Fibroblast of skin of abdomen (primary cell): ENCODE results near the gene SLAMF1.
"Not testable (repeated sequence)": the region's sequence is repeated elsewhere in the genome, so short reads cannot be mapped to it uniquely, and the experiment has no call there.

Experiments used
- DNase-seq: peaks from one replicate; pipeline ENCODE4 v3.0.0-alpha.2; 2013

The SLAMF1 gene

DNA sequence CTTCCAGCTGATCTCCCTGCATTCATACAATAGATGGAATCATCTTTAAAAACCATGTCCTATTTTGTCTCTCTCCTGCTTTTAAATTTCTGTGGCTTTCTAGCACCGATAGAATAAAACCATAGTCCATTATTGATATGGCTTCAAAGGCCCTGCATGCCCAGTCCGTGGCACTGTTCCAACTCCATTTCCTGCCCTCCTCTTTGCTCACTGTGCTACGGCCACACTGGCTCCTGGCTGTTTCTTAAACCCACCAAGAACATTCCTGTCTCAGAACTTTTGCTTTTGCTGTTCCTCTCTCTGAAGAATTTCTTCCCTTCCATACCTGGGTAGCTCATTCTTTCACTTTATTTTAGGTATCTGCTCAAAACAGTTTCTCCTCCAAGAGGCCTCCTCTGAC, 7.2 kb downstream of the SLAMF1 start:
- no peak for DNase-seq

DNA sequence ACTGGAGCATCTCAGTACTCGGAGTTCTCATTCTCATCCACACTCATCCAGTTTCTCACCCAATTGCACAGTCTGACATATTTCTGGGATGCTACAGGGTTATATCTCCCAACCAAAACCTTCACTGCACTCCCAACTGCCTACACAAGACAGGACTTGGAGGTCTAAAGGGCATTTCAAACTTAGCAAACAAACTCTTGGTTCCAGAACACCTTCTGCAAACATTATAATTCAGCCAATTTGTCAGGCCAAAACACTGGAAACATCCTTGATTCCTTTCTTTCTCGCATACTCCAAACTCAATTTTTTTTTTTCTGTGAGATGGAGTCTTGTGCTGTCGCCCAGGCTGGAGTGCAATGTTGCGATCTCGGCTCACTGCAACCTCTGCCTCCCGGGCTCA, 7.9 kb downstream of the SLAMF1 start:
- no peak for DNase-seq

- DNase-seq: no peak
Measured at GRCh38 chr1:160638540-160638857, 8.3 kb downstream of the SLAMF1 start.

- DNase-seq: no peak
Measured at GRCh38 chr1:160637821-160638539, 8.9 kb downstream of the SLAMF1 start.

DNA sequence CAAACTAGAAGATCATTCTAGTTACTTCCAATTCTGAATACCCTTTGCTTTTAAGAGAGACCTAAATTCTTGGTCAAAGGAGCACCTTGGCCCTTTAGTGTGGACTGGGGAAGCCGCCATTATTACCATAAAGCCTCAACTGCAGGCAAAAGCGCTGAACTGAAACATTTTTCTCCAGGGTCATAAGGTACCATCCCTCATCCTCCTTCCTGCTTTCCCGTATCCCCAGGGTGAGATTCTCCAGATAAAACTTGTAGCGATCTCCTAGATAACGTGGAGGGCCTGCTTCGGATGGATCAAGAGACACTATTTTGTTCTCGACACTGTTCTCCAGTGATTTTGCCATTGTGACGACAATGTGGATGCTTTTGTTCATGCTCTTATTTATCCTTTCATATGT, 9.8 kb downstream of the SLAMF1 start:
- DNase-seq: no peak

DNA sequence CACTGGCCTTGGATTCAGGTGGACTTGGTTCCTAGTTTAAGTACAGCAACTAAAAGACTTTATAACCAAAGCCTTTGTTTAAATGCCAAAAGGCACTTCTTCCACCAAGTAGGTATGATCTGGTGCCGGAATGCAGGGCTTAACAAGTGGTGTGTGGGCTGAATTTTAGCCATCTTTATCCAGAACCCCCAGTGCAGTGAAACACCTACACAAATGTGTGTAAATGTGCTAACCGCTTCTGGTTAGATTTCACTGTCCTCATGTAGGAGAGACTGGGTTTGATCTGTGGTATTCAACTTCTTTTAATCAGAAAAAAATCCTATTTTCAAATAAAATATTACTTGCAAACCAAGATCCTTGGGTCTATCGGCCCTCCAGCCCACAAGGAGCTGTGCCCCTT, 10.3 kb downstream of the SLAMF1 start:
- DNase-seq: no peak

- DNase-seq: no peak
Measured at GRCh38 chr1:160636076-160636475, 10.8 kb downstream of the SLAMF1 start.

GRCh38 chr1:160634543-160635491, 12.0 kb downstream of the SLAMF1 start:
- DNase-seq: no peak

DNA sequence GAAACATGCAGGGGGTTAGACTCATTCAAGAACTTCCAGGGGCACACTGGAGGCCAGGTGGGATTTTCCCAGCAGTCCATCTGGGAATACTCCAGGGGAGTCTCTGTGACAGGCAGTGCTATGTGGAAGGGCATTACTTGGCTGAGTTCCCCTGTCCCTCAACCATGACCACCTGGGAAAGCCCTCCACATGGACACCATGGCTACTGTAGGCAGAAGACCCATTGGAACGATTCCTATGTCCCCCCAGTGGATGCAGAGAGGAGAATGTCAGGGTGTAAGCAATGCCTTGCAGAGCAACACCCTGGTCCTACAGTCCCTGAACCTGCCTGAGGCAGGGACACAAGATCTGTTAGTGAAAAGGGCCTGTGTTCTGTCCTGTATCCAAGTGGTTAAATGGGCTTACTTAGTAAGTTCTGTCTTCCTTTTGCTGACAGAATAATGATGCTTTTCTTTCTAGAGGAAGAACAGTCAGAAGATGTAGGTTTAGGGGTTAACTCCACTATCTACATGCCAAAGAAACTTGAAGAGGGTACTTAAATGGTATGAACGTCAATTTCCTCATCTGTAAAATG, 13.4 kb downstream of the SLAMF1 start:
- DNase-seq: no peak

GRCh38 chr1:160631983-160632625, 14.7 kb downstream of the SLAMF1 start:
- DNase-seq: no peak

- no peak for DNase-seq
Measured at GRCh38 chr1:160630523-160631451, 16.1 kb downstream of the SLAMF1 start.

GRCh38 chr1:160629286-160630210, 17.3 kb downstream of the SLAMF1 start:
- no peak for DNase-seq

DNA sequence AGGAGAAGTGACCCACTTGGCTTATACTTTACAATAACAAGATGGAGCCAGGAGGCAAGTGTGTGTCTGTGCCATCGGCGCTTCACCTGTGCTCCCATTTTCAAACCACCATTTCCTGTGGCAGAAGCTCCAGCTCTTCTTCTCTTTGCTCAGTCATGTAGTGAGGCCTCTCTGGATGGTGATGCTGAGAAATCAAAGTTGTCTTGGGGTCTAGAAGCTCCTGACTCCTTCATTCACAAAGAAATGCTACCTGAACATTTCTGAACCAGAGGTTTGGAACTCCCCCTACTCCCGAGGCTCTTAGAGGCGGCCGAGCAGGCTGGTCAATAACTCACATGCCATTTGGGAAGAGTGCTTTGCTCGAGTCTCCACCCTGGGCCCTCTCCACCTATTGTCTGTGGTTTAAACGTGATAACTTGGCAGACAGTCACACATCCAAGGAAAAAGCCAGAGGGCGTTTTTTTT, 18.0 kb downstream of the SLAMF1 start:
- DNase-seq: no peak

DNA sequence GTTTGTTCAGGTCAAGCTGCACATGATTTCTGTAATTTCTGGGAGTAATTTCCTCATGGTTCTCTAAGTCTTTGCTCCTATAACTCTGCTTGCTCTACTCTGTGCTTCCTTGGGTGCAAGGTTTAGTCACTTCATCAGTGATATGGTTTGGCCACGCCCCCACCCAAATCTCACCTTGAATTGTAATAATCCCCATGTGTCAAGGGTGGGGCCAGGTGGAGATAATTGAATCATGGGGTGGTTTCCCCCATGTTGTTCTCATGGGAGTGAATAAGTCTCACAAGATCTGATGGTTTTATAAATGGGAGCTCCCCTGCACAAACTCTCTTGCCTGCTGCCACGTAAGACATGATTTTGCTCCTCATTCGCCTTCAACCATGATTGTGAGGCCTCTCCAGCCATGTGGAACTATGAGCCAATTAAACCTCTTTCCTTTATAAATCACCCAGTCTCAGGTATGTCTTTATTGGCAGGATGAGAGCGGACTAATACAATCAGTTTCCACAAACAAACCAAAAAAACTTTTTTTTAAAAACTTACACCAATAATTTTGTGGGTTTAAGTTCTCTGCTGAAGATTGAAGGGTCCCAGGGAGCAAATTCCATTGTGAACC, 19.1 kb downstream of the SLAMF1 start:
- not testable (repeated sequence) for DNase-seq

DNA sequence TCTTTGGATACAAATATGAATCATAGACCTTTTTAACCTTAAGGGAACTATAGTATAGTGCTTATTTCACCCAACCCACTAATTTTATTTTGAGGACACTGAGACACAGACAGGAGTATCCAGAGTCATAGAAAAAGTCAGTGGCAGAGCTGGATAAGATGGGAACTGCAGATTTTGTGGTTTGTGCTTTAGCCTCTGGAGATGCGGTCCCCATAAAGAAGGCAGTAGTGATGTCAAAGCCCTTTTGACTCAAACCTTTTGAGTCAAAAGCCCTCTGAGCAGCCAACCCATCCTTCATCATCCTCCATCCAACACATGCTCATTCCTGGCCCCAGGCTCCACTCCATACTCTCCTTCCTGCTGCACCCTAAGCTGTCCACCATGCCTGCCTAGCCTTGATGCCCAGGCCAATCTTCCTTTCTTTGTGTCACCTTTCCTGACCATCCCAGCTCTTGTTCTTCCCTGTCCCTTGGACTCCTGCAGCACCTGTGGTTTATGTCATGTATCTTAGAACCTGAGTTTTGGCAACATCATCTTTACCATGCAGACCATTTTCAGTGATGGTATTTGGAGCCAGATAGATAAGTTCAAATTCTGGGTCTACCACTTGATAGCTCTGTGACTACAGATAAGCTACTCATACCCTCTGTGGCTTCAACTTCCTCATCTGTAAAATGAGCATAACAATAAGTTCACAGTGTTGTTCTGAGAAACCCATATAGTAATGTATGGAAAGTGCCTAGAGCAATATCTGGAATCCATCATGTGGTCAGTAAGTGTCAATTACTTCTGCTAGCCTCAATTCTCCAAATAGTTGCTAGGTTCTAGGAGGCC, 20.1 kb downstream of the SLAMF1 start:
- DNase-seq: no peak

DNA sequence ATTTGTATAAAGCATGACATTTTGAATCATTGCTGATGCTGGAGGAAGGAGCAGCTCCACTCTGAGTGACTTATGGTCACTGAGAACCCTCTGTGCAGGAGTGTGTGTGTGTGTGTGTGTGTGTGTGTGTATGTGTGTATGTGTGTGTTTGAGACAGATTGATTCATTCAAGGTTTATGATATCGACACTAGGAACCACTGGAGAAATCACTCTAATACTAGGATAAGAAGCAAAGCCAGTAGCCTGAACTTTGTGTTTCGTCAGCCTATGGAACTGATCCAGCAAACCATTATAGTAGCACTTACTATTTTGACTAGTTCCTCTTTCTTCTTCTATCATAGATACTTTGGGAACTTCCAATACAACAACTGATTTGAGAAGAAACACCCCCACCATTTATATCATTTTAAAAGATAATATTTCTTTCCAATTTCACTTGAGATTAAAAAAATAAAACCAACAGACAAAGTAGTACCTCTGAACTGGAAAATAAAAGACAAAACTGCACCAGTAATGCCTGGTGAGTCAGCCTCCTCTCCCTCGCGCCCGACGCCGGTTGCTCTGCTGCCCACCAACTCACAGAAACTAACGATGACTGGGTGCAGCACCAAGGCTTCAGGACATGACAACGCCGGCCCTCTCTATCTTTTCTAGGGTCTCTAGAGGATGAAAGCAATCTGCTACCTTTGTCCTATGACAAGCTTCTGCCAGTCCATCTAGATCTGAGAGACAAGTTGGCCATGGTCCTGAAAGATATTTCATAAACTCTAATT, 20.9 kb downstream of the SLAMF1 start:
- no peak for DNase-seq

DNA sequence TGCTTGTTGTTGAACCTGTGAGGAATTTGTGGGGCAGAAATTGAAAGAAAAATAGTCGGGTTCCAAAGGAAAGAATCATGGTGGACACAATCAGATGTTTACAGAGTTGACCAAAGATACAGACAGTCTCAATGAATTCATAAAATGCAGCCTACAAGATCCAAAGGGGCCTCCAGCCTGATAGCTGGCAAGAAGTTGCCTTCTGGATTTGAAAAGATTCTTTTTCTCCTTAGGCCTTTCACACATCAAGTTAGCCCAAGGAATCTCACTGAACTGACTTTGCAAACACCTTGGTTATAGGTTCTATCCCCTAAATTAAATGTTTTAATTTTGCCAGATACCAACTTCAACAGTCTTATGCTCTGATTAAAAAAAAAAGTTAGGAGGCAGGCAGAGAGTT, 21.5 kb downstream of the SLAMF1 start:
- DNase-seq: no peak

DNA sequence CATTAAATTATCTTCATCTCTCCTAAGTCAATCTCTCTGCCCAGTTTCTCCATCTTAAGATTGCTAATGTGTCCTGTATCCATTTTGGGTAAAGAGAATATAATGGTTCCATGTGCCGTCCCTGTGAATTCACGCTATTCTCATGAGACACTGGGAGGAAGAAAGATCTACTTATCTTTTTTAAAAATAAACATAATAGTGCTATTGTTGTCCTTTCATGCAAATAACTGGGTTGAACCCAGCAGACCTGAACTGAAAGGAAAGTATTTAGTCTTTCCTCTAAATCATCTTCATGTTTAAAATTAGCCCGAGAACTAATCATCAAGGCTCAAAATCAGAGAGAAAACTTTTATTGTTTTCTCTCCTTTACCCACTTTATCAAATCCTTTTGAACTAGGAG, 22.4 kb downstream of the SLAMF1 start:
- DNase-seq: no peak

- DNase-seq: no peak
Measured at GRCh38 chr1:160623862-160624261, 23.0 kb downstream of the SLAMF1 start.
